NCI-H1092 treated with DMSO at 0.1 percent for 48 hours (cell line): Measurements from ENCODE around the gene CEP164.
A peak's percentile ranks its signal among the peaks of the same experiment; 100 is the strongest.
"Not testable (repeated sequence)": the region's sequence is repeated elsewhere in the genome, so short reads cannot be mapped to it uniquely, and the experiment has no call there.

Source experiments
- DNase-seq: peaks from one replicate; lab custom pipeline; 2025; lab: John Stamatoyannopoulos, UW

The CEP164 gene

GRCh38 chr11:117442049-117442868 is 114.6 kb downstream of the CEP164 start:
- no peak for DNase-seq

GRCh38 chr11:117442869-117443239 is 115.2 kb downstream of the CEP164 start:
- no peak for DNase-seq

GRCh38 chr11:117443266-117444186 is 115.9 kb downstream of the CEP164 start:
- peak; percentile 86 for DNase-seq

- peak; percentile 55 for DNase-seq
Observed at GRCh38 chr11:117444256-117444655, 116.6 kb downstream of the CEP164 start.

GRCh38 chr11:117444711-117445658 is 117.3 kb downstream of the CEP164 start:
- peak; percentile 55 for DNase-seq

GRCh38 chr11:117449111-117449693 is 121.5 kb downstream of the CEP164 start:
- DNase-seq: no peak

DNA sequence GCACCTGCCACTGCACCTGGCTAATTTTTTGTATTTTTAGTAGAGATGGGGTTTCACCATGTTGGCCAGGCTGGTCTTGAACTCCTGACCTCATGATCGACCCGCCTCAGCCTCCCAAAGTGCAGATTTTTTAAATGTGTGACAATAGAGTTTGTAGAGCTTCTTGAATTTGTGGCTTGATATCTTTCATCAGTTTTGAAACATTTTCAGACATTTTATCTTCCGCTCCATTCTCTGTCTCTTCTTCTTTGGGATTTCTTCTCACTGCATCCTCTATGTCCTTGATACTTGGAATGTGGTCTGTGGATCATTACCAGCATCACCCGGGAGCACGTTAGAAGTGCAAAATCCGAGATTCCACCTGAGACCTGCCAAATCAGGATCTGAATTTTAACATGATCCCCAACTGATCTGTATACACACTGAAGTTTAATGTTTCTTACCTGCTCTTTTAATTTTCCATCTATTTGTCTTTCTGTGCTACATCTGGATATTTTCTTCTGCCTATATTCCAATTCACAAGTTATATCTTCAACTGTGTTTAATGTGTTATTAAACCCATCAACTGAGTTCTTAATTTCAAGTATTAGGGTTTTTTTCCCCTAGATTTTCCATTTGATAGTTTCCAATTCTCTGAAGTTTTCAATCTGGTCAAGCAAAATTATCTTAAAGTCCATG is 126.4 kb downstream of the CEP164 start:
- no peak for DNase-seq

DNA sequence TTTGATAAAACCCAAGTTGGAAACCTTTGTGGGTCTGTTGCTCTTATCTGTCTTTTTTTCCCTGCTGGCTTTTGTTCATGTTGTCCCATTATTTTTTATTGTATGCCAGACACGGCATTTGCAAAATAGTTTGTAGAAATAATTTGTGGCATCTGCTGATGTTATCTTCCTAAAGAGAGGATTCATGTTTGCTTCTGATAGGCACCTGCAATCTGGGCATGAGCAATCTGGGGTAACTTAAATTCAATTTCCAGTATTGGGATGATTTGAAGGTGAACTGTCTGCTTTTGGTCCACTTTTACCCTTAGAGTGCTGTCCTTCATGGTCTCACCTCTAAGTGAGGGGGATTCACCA is 126.9 kb downstream of the CEP164 start:
- no peak for DNase-seq

DNA sequence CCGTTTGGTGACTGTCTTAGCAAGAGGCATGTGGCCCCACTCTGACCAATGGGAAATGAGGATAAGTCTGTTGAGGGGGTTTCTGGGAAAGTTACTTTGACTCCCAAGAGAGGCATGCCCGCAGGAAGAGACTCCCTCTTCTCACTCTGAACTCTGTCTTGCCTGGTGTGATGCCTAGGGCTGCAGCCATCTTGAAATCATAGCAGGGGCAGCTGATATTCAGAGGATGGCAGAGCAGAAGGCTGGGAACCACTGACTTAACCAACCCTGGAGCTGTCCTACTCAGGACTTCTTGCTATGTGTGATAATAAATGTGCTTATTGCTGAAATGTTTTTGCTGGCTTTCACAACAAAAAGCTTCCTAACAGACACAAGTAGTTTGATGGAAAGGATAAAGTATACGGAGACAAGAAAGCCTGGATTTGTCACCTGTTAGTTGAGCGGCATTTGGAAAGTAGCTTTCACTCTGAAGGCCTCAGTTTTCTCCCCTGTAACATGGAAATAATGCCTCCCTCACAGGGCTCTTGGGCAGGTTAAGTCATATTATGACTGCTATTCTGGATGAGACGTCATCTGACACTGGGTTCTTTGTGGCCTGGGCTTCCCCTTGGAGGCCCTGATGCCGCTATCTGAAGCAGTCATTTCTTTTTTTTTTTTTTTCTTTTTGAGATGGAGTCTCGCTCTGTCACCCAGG is 128.5 kb downstream of the CEP164 start:
- no peak for DNase-seq

DNA sequence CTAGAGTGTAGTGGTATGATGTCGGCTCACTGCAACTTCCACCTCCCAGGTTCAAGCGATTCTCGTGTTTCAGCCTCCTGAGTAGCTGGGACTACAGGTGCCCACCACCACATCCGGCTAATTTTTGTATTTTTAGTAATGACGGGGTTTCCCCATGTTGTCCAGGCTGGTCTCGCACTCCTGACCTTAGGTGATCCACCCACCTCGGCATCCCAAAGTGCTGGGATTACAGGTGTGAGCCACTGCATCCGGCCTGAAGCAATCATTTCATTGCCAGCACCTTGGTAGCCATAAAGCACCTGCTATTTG is 129.0 kb downstream of the CEP164 start:
- DNase-seq: not testable (repeated sequence)

DNA sequence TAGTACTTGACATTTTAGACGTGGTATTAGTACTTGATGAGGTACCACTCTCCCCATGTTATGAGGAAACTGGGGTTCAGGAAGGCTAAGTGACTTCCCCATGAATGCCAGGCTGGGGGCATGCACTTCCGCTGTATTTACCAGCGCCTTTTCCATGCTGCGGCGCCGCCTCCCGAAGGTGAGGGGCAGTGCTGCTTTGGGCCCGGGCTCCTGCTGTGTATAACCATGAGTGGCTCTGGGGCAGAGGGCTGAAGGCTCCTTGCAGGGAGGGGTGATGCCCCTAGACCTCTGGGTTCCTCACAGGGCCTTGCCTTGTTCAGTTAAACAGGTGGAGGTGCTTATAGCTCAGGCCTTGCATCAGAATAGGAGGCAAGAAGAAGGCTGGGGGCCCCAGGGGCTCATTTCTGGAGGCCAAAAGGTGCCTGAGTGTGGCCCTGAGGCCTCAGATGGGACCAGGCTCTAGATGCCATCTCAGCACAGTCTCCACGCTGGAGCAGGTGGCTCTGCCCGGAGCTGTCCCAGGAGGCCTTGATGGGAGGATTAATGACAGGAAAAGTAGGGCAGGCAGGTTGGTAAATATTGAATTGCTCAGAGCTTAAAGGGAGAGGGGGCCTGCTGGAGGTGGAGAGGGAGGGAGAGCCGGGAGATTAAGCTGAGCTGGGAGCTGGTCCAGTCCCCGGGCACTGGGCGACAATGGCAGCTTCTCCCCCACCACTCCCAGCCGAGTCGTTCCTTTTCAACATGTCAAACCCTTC is 129.6 kb downstream of the CEP164 start:
- DNase-seq: peak; percentile 95

- DNase-seq: peak; percentile 90
Observed at GRCh38 chr11:117457835-117458234, 130.2 kb downstream of the CEP164 start.

DNA sequence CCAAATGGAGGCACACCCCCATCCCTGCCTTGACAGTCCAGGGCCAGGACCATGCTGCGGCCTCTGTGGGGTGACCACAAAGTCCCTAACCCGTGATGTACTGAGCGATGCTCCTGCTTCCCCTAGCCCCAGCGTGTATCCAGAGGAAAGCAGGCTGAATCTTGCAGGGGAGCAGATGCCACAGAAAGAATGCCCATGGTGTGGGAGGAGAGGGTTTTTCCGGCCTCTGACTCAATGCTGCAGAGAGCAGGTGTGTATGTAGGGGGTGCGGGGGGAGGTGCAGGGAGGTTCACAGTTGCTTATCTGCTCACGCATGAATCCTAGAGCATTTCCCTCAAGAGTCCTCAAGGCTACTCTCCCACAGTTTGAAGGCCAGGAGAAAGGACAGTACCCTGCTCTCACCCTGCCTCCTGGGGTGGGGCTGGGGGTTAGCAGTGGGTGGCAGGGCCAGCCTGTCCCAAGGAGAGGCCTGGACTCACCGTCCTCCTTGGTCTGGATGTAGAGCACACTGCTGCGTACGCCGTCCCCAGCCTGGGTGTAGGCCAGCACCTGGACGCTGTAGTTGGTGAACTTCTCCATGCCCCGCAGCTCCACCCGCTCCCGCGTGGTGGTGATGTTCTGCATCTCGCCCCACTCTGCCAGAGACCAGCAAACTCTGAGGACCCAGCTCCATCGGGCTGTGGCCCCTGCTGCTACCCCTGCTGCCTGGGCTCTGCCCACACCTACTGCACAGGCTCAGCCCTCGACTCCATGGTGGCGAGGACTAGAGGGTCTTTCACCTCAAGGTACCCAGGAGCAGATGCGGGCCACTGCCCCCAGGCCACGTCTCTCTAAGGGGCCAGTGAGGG is 130.8 kb downstream of the CEP164 start:
- peak; percentile 65 for DNase-seq

- no peak for DNase-seq
Observed at GRCh38 chr11:117459123-117459978, 131.7 kb downstream of the CEP164 start.

- DNase-seq: no peak
Observed at GRCh38 chr11:117459979-117460300, 132.3 kb downstream of the CEP164 start.

- DNase-seq: no peak
Observed at GRCh38 chr11:117461396-117462182, 133.9 kb downstream of the CEP164 start.

- DNase-seq: no peak
Observed at GRCh38 chr11:117462183-117462863, 134.7 kb downstream of the CEP164 start.
